HAP-1 (cell line): ENCODE results near the gene PEAK1.
"Not testable (repeated sequence)": the region's sequence is repeated elsewhere in the genome, so short reads cannot be mapped to it uniquely, and the experiment has no call there.

Experiments used
- DNase-seq, 2 experiments: peaks; one replicate each; pipeline ENCODE4 v3.0.0-alpha.2; 2016 to 2020; ENCODE audit warnings: low spot score in 2 of 2
- H3K27me3 ChIP-seq: fragments of 250-450 bp; sonication (Bioruptor Pico); 2 replicates; pipeline ENCODE4 v1.5.1; 2020; ENCODE audit warnings: low read depth, mild to moderate bottlenecking, moderate library complexity
- H3K36me3 ChIP-seq: fragments of 250-450 bp; sonication (Bioruptor Pico); replicated peaks from 2 replicates; pipeline ENCODE4 v1.5.1; 2020; ENCODE audit warnings: mild to moderate bottlenecking
- H3K4me1 ChIP-seq: fragments of 250-450 bp; sonication (Bioruptor Pico); 2 replicates; pipeline ENCODE4 v1.5.1; 2020; ENCODE audit warnings: mild to moderate bottlenecking
- H3K4me3 ChIP-seq: fragments of 250-450 bp; sonication (Bioruptor Pico); 2 replicates; pipeline ENCODE4 v1.5.1; 2020; ENCODE audit warnings: mild to moderate bottlenecking, moderate library complexity
- H3K9me3 ChIP-seq: fragments of 250-450 bp; sonication (Bioruptor Pico); 2 replicates; pipeline ENCODE4 v1.5.1; 2020; ENCODE audit warnings: mild to moderate bottlenecking, moderate library complexity
- in situ Hi-C: fragments of 300-500 bp; cut with MboI; formaldehyde crosslinking; loops from 3 replicates; pipeline ENCODE4 v1.14.3; 2020; ENCODE audit warnings: low sequenced_read_pairs, inconsistent platforms, mixed read lengths

PEAK1 gene

GRCh38 chr15:77276096-77276495 is 143.8 kb downstream of the PEAK1 start:
- Histone ChIP-seq H3K4me3 (no peak overlapping the region), H3K4me1 (no peaks in the 10 kb centered on the region), H3K9me3 (no peaks in the 10 kb centered on the region), H3K27me3 (no peaks in the 10 kb centered on the region), H3K36me3 (no peaks in the 10 kb centered on the region)
- in situ Hi-C loops: no loop called here
- DNase-seq: no peak

DNA sequence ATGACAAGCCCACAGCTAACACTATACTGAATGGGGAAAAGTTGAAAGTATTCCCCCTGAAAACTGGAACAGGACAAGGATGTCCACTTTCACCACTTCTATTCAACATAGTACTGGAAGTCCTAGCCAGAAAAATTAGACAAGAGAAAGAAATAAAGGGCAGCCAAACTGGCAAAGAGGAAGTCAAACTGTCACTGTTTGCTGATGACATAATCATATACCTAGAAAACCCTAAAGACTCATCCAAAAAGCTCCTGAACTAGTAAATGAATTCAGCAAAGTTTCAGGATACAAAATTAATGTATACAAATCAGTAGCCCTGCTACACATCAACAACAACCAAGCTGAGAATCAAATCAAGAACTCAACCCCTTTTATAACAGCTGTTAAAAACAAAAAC is 146.8 kb downstream of the PEAK1 start:
- H3K4me1 ChIP-seq, in situ Hi-C loops, DNase-seq, H3K36me3 ChIP-seq, H3K9me3 ChIP-seq, H3K4me3 ChIP-seq, H3K27me3 ChIP-seq: not testable (repeated sequence)

GRCh38 chr15:77266708-77267386 is 153.1 kb downstream of the PEAK1 start:
- in situ Hi-C loops: no loop called here
- peak in 1 of 2 experiments; percentile 24 for DNase-seq
- peaks cover 9% of the 10 kb centered on the region; the same call in 1 of the 2 replicates for H3K9me3 ChIP-seq
- no peaks in the 10 kb centered on the region for H3K36me3 ChIP-seq
- no peak overlapping the region for H3K4me3 ChIP-seq
- peaks cover 4% of the 10 kb centered on the region; the same call in 1 of the 2 replicates for H3K4me1 ChIP-seq
- no peaks in the 10 kb centered on the region for H3K27me3 ChIP-seq

DNA sequence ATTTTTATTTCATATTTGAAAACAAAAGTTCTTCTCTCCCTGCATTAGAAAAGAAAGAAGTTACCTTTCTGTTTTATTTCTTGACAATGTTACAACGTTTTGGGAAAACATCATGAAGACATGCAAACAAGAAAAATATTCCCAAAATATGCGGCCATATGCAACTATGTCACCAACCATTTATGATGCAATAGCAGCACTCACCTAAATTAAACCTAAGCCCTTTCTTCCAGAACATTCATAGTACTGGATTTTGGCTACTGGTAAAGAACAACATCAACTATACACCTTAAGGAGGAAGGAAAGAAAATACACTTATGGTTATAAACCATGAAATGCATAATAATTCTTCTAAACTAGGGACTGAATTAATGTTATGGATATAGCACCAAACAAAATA is 164.5 kb downstream of the PEAK1 start:
- Histone ChIP-seq H3K27me3 (no peaks in the 10 kb centered on the region), H3K9me3 (no peaks in the 10 kb centered on the region), H3K4me1 (no peaks in the 10 kb centered on the region), H3K36me3 (no peaks in the 10 kb centered on the region), H3K4me3 (no peak overlapping the region)
- in situ Hi-C loops: no loop called here
- no peak for DNase-seq

GRCh38 chr15:77251662-77252061 is 168.2 kb downstream of the PEAK1 start:
- Histone ChIP-seq H3K9me3 (no peaks in the 10 kb centered on the region), H3K4me3 (no peak overlapping the region), H3K4me1 (no peaks in the 10 kb centered on the region), H3K36me3 (no peaks in the 10 kb centered on the region), H3K27me3 (no peaks in the 10 kb centered on the region)
- in situ Hi-C loops: no loop called here
- peak; percentile 31 to 55 for DNase-seq

DNA sequence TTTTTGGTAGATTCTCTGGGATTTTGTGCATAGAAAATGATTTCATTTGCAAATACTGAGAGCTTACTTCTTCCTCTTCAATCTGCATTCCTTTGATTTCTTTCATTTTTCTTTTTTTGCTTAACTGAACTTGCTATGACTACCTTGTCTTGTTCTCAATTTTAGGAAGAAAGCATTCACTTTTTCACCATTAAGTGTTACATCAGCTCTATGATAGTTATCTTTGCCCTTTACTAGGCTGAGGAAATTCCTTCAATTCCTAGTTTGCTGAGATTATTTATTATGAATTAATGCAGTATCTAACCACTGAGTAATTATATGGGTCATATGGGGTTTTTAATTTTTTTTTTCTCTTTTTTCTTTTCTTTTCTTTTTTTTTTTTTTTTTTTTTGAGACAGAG is 172.8 kb downstream of the PEAK1 start:
- Histone ChIP-seq H3K4me1 (no peaks in the 10 kb centered on the region), H3K4me3 (no peak overlapping the region), H3K36me3 (no peaks in the 10 kb centered on the region), H3K9me3 (no peaks in the 10 kb centered on the region), H3K27me3 (no peaks in the 10 kb centered on the region)
- no peak for DNase-seq
- in situ Hi-C loops: no loop called here

DNA sequence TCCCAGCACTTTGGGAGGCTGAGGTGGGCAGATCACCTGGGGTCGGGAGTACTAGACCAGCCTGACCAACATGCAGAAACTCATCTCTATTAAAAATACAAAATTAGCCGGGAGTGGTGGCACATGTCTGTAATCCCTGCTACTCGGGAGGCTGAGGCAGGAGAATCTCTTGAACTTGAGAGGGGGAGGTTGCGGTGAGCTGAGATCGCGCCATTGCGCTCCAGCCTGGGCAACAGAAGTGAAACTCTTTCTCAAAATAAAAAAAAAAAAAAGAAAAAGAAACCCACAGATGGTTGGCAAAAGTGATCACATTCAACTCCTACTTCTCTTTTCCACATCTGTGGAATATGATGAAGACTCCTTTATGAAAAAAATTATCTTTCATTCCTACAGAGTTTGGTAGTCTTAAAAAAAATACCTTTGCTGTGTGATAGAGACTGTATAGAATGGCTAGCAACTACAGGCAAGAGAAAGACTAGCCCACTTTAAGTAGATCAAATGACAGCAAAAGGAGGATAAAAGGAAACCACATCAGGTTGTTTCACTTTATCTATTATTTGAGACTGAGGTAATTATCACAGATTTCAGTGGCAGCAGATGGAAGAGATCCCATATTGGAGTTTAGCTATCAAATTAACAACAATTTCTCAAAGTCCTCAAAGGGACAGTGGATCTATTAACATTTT is 176.0 kb downstream of the PEAK1 start:
- DNase-seq: no peak
- no peaks in the 10 kb centered on the region for H3K36me3 ChIP-seq
- in situ Hi-C loops: no loop called here
- no peaks in the 10 kb centered on the region for H3K4me1 ChIP-seq
- no peak overlapping the region for H3K4me3 ChIP-seq
- no peaks in the 10 kb centered on the region for H3K27me3 ChIP-seq
- H3K9me3 ChIP-seq: no peaks in the 10 kb centered on the region

- in situ Hi-C loops: no loop called here
- Histone ChIP-seq H3K36me3 (no peaks in the 10 kb centered on the region), H3K27me3 (no peaks in the 10 kb centered on the region), H3K4me1 (no peaks in the 10 kb centered on the region), H3K9me3 (no peaks in the 10 kb centered on the region), H3K4me3 (no peak overlapping the region)
- peak in 1 of 2 experiments; percentile 37 for DNase-seq
Observed at GRCh38 chr15:77243135-77243534, 176.8 kb downstream of the PEAK1 start.

- in situ Hi-C loops: no loop called here
- no peak overlapping the region for H3K4me3 ChIP-seq
- no peaks in the 10 kb centered on the region for H3K36me3 ChIP-seq
- no peaks in the 10 kb centered on the region for H3K4me1 ChIP-seq
- H3K27me3 ChIP-seq: no peaks in the 10 kb centered on the region
- no peak for DNase-seq
- H3K9me3 ChIP-seq: peaks cover 9% of the 10 kb centered on the region; the same call in 1 of the 2 replicates
Observed at GRCh38 chr15:77239882-77240608, 179.9 kb downstream of the PEAK1 start.

GRCh38 chr15:77235566-77235965 is 184.3 kb downstream of the PEAK1 start:
- in situ Hi-C loops: no loop called here
- Histone ChIP-seq H3K9me3 (peaks cover 9% of the 10 kb centered on the region; the same call in 1 of the 2 replicates), H3K36me3 (no peaks in the 10 kb centered on the region), H3K4me1 (no peaks in the 10 kb centered on the region), H3K4me3 (no peak overlapping the region), H3K27me3 (no peaks in the 10 kb centered on the region)
- no peak for DNase-seq

DNA sequence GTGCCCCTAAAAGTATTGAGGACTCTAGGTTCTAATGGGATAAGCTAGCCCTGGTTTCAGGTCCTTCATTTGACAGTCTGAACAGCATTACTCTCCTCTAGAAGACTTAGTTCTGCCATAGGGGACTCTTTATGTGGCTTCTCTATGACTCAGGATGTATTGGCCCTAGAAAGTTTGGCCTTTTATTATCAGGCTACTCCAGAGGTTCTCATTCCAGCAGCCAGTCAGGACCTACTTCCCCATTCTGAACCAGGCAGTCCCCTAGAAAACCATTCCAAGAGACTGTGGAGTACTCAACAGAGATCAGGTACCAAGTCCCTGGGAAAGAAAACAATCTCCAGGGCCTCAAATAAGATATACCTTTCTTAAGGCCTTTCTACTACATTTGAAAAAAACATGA is 191.1 kb downstream of the PEAK1 start:
- in situ Hi-C loops: no loop called here
- Histone ChIP-seq H3K27me3 (no peaks in the 10 kb centered on the region), H3K4me1 (peaks cover 12% of the 10 kb centered on the region), H3K4me3 (no peak overlapping the region), H3K36me3 (no peaks in the 10 kb centered on the region), H3K9me3 (no peaks in the 10 kb centered on the region)
- no peak for DNase-seq

- peak in 1 of 2 experiments; percentile 63 for DNase-seq
- H3K9me3 ChIP-seq: no peaks in the 10 kb centered on the region
- no peak overlapping the region for H3K4me3 ChIP-seq
- H3K4me1 ChIP-seq: peaks cover 12% of the 10 kb centered on the region
- no peaks in the 10 kb centered on the region for H3K27me3 ChIP-seq
- no peaks in the 10 kb centered on the region for H3K36me3 ChIP-seq
- in situ Hi-C loops: no loop called here
Observed at GRCh38 chr15:77226652-77227051, 193.3 kb downstream of the PEAK1 start.

DNA sequence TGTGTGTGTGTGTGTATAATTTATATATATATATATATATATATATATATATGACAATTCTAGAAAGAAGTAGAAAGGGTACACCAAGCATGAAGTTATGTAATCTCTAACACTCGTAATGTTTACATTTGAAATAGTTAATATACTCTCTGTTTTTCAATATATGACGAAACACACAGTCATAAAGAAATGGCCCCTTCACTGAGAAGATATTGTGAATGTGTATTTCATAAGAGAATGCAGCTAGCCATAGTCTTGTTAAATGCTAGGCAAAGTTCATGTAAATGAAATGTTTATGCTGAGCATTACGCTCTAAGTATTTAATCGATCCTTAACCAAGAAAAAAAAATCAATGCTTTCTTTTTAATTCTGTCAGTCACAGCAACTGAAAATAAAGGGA is 194.3 kb downstream of the PEAK1 start:
- peaks cover 12% of the 10 kb centered on the region for H3K4me1 ChIP-seq
- no peak overlapping the region for H3K4me3 ChIP-seq
- no peaks in the 10 kb centered on the region for H3K9me3 ChIP-seq
- DNase-seq: no peak
- in situ Hi-C loops: no loop called here
- H3K36me3 ChIP-seq: no peaks in the 10 kb centered on the region
- no peaks in the 10 kb centered on the region for H3K27me3 ChIP-seq

GRCh38 chr15:77225088-77225487 is 194.8 kb downstream of the PEAK1 start:
- DNase-seq: no peak
- in situ Hi-C loops: no loop called here

More at GRCh38 chr15:77225088-77225487, 194.8 kb downstream of the PEAK1 start:
- H3K27me3 ChIP-seq: no peaks in the 10 kb centered on the region
- no peaks in the 10 kb centered on the region for H3K36me3 ChIP-seq
- peaks cover 12% of the 10 kb centered on the region for H3K4me1 ChIP-seq
- H3K9me3 ChIP-seq: no peaks in the 10 kb centered on the region
- no peak overlapping the region for H3K4me3 ChIP-seq
